Ascending aorta (tissue), 2 donors: ENCODE measurements around the gene PTPRE. TPM values are rescaled to one million over a fixed set of nuclear protein-coding genes. Genes with fewer than 3 reads are reported as not detected.
A peak's percentile ranks its signal among the peaks of the same experiment; 100 is the strongest.

Experiments
- DNase-seq, 2 donors: peaks; one replicate each; pipeline ENCODE4 v3.0.0-alpha.2; 2019; ENCODE audit warnings: low spot score in 2 of 2
- H3K27ac ChIP-seq, 2 donors: fragments of 200-600 bp; sonication (generic); one replicate each; pipeline ENCODE4 v1.5.1; 2016 to 2017; ENCODE audit warnings: mild to moderate bottlenecking in 1 of 2
- H3K27me3 ChIP-seq: fragments of 200-600 bp; sonication (generic); one replicate; pipeline ENCODE4 v1.5.1; 2017
- H3K36me3 ChIP-seq, 2 donors: fragments of 200-600 bp; sonication (generic); one replicate each; pipeline ENCODE4 v1.5.1; 2016
- H3K4me1 ChIP-seq, 2 donors: fragments of 200-600 bp; sonication (generic); one replicate each; pipeline ENCODE4 v1.5.1; 2016 to 2017; ENCODE audit warnings: mild to moderate bottlenecking in 1 of 2
- H3K4me3 ChIP-seq, 2 donors: fragments of 200-600 bp; sonication (generic); one replicate each; pipeline ENCODE4 v1.5.1; 2016 to 2017; ENCODE audit warnings: mild to moderate bottlenecking in 1 of 2
- H3K9me3 ChIP-seq, 2 donors: fragments of 200-600 bp; sonication (generic); one replicate each; pipeline ENCODE4 v1.5.1; 2016
- CTCF ChIP-seq, 3 experiments: fragments of 200-600 bp in 2 of 3; fragments of 450-650 bp in 1 of 3; sonication (generic) in 2 of 3; IDR thresholded peaks; one replicate each; pipeline ENCODE4 v1.5.1; 2016 to 2019; ENCODE audit warnings: antibody characterized with exemption in 3 of 3, mild to moderate bottlenecking in 1 of 3, moderate library complexity in 1 of 3
- intact Hi-C: fragments of 100-400 bp; cut with DNase I; formaldehyde crosslinking; loops from one replicate; pipeline ENCODE4 v1.15.1; 2023
- total RNA-seq: library from RNA; depleted of rRNA; stranded (reverse); fragments of >200 nt; gene quantifications from one replicate; pipeline ENCODE4 v1.1.0, GENCODE V29; 2016

PTPRE gene
- total RNA-seq, 1 donor from 2014 or later = 14.5 TPM

DNA sequence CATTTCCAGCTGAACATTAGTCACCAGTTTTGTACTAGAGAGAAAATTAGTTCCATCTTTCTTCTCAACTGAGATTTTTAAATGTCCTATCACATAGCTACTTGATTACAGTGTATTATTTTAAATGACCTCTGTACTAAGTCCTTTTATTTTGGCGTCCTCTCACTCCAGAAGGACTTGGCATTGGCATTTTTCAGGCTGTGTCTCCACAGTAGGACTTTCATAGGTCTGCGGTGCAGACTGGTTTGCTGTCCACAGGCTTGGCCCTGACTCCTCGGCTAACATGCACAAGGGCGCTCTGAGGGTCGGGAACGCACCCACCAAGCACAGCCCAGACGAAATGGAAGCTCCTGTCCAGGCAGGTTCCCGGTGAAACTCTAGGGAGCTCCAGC, 6.5 kb downstream of the PTPRE start:
- Histone ChIP-seq H3K4me1 (peaks cover 0 to 4% of the 10 kb centered on the region in 2 donors), H3K4me3 (no peak overlapping the region), H3K36me3 (no peaks in the 10 kb centered on the region), H3K9me3 (no peaks in the 10 kb centered on the region), H3K27ac (no peak overlapping the region), H3K27me3 (no peaks in the 10 kb centered on the region)
- intact Hi-C loops = no loop called here
- no peak for DNase-seq
- TF ChIP-seq CTCF (IDR thresholded peaks at IDR 0.05) = no peak

DNA sequence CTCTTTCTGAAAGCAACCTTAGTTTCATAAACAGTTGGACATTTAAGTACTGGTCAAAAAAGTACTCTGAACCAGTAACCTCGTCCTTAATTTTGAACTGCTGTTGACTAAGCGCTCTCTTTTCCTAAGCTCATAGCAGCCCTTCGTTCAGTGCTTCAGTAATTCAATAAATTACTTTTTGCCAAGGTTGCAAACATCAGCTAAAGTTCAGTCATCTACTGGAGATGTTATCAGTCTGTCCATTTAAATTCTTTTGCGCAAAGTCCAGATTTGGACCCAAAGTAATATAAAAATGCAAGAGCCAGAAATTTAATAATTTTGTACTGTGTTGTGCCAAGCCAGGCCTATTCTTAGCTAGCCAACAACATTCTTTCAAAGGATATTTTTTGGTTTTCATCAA, 8.4 kb downstream of the PTPRE start:
- Histone ChIP-seq H3K36me3 (no peaks in the 10 kb centered on the region), H3K4me1 (peaks cover 4 to 14% of the 10 kb centered on the region in 2 donors), H3K27me3 (no peaks in the 10 kb centered on the region), H3K27ac (no peak overlapping the region), H3K9me3 (no peaks in the 10 kb centered on the region), H3K4me3 (no peak overlapping the region)
- intact Hi-C loops = no loop called here
- no peak for DNase-seq
- TF ChIP-seq CTCF (IDR thresholded peaks at IDR 0.05) = no peak

- Histone ChIP-seq H3K4me3 (no peak overlapping the region), H3K36me3 (no peaks in the 10 kb centered on the region), H3K27me3 (no peaks in the 10 kb centered on the region), H3K9me3 (no peaks in the 10 kb centered on the region), H3K4me1 (peaks cover 6 to 28% of the 10 kb centered on the region in 2 donors), H3K27ac (no peak overlapping the region)
- DNase-seq = no peak
- no peak for TF ChIP-seq CTCF (IDR thresholded peaks at IDR 0.05)
- intact Hi-C loops = no loop called here
Observed at GRCh38 chr10:127916826-127917225, 9.9 kb downstream of the PTPRE start.

GRCh38 chr10:127918572-127918971, 11.7 kb downstream of the PTPRE start:
- H3K4me1 ChIP-seq = peaks cover 6 to 37% of the 10 kb centered on the region in 2 donors
- intact Hi-C loops = no loop called here
- no peaks in the 10 kb centered on the region for H3K36me3 ChIP-seq
- TF ChIP-seq CTCF (IDR thresholded peaks at IDR 0.05) = no peak
- H3K4me3 ChIP-seq = no peak overlapping the region
- no peaks in the 10 kb centered on the region for H3K27me3 ChIP-seq
- peak in 1 of 2 donors; percentile 65 for DNase-seq
- peak overlapping the region; percentile 90 to 92 for H3K27ac ChIP-seq
- no peaks in the 10 kb centered on the region for H3K9me3 ChIP-seq

DNA sequence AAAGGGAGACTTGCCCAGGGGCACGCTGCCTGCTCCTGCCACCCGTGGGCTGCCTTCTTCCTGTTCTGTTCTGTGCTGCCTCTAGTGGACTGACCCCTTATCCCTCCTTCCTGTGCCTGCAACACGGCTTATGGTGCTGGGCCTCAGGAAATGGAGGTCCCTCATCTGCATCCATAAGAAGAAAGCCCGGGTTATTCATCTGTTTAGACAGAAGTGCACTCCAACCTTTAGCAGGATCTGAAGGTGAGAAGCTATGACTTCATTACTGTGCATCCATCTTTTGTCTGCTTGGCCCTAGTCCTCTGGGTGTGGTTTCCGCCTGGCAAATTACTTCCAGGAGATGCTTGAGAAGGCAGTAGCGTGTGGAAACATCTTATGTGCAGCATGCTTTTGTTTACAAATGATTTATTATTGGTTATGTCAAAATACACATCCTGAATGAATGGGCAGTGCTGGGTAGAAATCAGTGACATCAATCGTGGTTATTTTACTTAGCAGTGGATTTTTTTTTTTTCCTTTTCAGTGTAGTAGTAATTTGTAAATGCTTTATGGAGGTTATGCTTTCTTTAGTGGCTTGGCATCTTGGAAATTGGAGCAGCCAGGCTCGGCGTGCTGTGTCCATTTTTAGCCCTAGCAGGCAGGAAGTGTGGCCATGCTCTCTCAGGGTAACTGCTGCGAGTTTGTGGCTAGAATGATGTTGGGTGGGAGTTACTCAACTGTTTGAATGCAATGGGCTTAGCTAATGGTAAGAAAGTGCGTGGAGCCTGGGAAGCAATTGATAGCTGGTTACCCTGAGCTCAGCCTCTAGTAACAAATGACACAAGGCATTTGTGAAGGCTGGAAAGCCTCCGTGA, 12.7 kb downstream of the PTPRE start:
- Histone ChIP-seq H3K9me3 (no peaks in the 10 kb centered on the region), H3K4me3 (no peak overlapping the region), H3K27ac (peak overlapping the region; percentile 90 to 92), H3K36me3 (no peaks in the 10 kb centered on the region), H3K27me3 (no peaks in the 10 kb centered on the region), H3K4me1 (peaks cover 6 to 37% of the 10 kb centered on the region in 2 donors)
- peak in 1 of 2 donors; percentile 68 for DNase-seq
- TF ChIP-seq CTCF (IDR thresholded peaks at IDR 0.05) = peak; percentile 3 to 35 (median 26)
- intact Hi-C loops = loop anchor here (1.0 to 5.0 kb wide), 6 partner anchors 12 to 1672 kb away; partner anchors contain the start of gene PTPRE
